ENCODE data around the gene CHRNA4.
"Not testable (repeated sequence)": the region's sequence is repeated elsewhere in the genome, so short reads cannot be mapped to it uniquely, and the experiment has no call there.

GRCh38 chr20:63305933-63306672, 55.0 kb downstream of the CHRNA4 start:
- TF ChIP-seq ZNF274 (IDR thresholded peaks at IDR 0.05; ENCODE audit: low read depth, low read length); YY1 (IDR thresholded peaks at IDR 0.05; ENCODE audit: insufficient read depth, insufficient read length): not testable (repeated sequence)

Measured in NT2/D1 (cell line).